Coronary artery (tissue), 2 donors: Measurements from ENCODE around the gene SLMAP.

Source experiments
- DNase-seq: peaks from one replicate; pipeline ENCODE4 v3.0.0-alpha.2; 2017; ENCODE audit warnings: low spot score
- H3K27ac ChIP-seq, 2 donors: fragments of 200-600 bp; sonication (generic); one replicate each; pipeline ENCODE4 v1.5.1; 2016 to 2019
- H3K4me3 ChIP-seq: fragments of 200-600 bp; sonication (generic); 2 replicates; pipeline ENCODE4 v1.5.1; 2016; ENCODE audit warnings: mild to moderate bottlenecking, moderate library complexity
- CTCF ChIP-seq: fragments of 200-600 bp; sonication (generic); IDR thresholded peaks from one replicate; pipeline ENCODE4 v1.5.1; 2019; ENCODE audit warnings: antibody characterized with exemption

SLMAP gene

GRCh38 chr3:57956119-57956832 lies 200.2 kb downstream of the SLMAP start:
- DNase-seq: no peak
- no peak overlapping the region for H3K4me3 ChIP-seq
- TF ChIP-seq CTCF: no peak
- H3K27ac ChIP-seq: no peak overlapping the region

GRCh38 chr3:57956833-57957174 lies 200.7 kb downstream of the SLMAP start:
- H3K27ac ChIP-seq: no peak overlapping the region
- no peak for DNase-seq
- H3K4me3 ChIP-seq: no peak overlapping the region
- no peak for TF ChIP-seq CTCF

GRCh38 chr3:57957824-57958223 lies 201.7 kb downstream of the SLMAP start:
- DNase-seq: no peak
- no peak overlapping the region for H3K27ac ChIP-seq
- no peak for TF ChIP-seq CTCF
- no peak overlapping the region for H3K4me3 ChIP-seq

- TF ChIP-seq CTCF: no peak
- Histone ChIP-seq H3K4me3 (no peak overlapping the region), H3K27ac (peak overlapping the region in 1 of 2 donors; percentile 57)
- no peak for DNase-seq
Observed at GRCh38 chr3:57958642-57959422, 202.7 kb downstream of the SLMAP start.

- H3K27ac ChIP-seq: peak overlapping the region in 1 of 2 donors; percentile 57
- DNase-seq: no peak
- H3K4me3 ChIP-seq: peak overlapping the region; percentile 36
- no peak for TF ChIP-seq CTCF
Observed at GRCh38 chr3:57959423-57960173, 203.5 kb downstream of the SLMAP start.

- no peak for DNase-seq
- H3K4me3 ChIP-seq: peak overlapping the region; percentile 36
- peak overlapping the region in 1 of 2 donors; percentile 57 for H3K27ac ChIP-seq
- TF ChIP-seq CTCF: no peak
Observed at GRCh38 chr3:57960174-57960505, 204.0 kb downstream of the SLMAP start.
